Measurements from ENCODE around the gene REC114.
"Not testable (repeated sequence)": the region's sequence is repeated elsewhere in the genome, so short reads cannot be mapped to it uniquely, and the experiment has no call there.

The REC114 gene

DNA sequence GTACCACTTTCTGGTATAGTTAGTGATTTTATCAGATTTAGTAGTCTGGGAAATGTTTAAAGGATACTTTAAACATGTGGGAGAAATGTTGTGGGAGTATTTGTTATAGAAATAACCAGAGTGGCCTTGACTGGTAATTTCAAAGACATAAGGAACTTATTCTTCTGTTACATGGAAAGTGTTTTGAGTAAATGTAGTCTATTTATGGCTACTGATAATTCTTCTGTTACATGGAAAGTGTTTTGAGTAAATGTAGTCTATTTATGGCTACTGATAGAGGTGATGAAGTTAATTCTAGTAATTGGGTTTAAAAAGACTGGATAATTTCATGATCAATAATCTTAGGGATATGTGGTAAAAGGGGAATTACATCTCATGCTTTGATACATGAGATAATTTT is 17.7 kb downstream of the REC114 start:
- no peak for DNase-seq

DNA sequence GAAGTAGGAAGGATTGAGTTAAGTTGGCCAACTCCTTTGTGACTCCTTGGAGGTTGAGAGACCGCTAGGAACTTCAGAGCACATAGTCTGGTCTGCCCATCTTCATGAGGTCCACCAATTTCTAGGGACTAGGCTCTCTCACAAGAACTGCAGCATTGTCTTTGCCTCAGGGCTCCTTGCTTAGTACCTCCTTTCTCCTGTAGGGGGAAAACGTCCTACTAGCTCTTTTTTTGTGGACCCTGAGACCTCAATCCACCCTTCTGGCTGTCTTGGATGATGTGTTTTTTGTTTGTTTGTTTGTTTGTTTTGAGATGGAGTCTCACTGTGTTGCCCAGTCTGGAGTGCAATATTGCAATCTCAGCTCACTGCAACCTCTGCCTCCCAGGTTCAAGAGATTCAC is 21.6 kb downstream of the REC114 start:
- DNase-seq: no peak

DNA sequence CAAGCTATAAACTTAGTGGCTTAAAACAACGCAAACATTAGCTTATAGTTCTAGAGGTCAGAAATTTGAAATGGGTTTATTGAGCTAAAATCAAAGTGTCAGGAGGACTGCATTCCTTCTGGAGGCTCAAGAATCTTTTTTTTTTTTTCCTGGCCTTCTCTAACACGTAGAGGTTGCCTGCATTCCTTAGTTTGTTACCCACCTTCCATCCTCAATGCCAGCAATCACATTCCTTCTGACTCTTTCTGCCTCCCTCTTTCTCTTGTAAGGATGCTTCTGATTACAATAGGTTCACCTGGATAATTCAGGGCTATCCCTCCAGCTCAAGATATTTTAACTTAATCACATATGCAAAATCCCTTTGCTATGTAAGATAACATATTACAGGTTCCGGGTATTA is 24.8 kb downstream of the REC114 start:
- no peak for DNase-seq

GRCh38 chr15:73474785-73475184 is 31.8 kb downstream of the REC114 start:
- no peak for DNase-seq

GRCh38 chr15:73476704-73477216 is 33.8 kb downstream of the REC114 start:
- DNase-seq: no peak

GRCh38 chr15:73480050-73480449 is 37.1 kb downstream of the REC114 start:
- DNase-seq: no peak

GRCh38 chr15:73482166-73482565 is 39.2 kb downstream of the REC114 start:
- no peak for DNase-seq

GRCh38 chr15:73483053-73483452 is 40.1 kb downstream of the REC114 start:
- DNase-seq: no peak

GRCh38 chr15:73485372-73485771 is 42.4 kb downstream of the REC114 start:
- no peak for DNase-seq

- DNase-seq: not testable (repeated sequence)
Measured at GRCh38 chr15:73485885-73486284, 42.9 kb downstream of the REC114 start.

GRCh38 chr15:73488698-73489097 is 45.7 kb downstream of the REC114 start:
- DNase-seq: no peak

DNA sequence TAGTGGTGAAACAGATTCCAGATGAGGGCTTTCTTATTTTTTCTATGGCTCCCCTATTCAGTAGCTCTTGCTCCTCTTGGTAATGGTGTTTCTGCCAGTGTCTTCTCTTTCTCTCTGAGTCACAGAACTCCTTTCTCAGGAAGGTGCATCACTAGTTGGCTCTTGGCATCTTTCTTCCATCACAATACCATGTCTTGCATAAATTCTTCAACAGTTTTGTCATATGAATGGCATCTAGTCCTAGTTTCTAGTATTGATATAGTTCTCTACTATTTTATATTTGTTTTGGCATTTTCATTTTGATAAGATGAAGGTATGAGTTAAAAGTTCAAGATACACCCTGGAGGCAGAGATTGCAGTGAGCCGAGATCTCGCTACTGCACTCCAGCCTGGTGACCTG is 51.0 kb downstream of the REC114 start:
- DNase-seq: no peak

DNA sequence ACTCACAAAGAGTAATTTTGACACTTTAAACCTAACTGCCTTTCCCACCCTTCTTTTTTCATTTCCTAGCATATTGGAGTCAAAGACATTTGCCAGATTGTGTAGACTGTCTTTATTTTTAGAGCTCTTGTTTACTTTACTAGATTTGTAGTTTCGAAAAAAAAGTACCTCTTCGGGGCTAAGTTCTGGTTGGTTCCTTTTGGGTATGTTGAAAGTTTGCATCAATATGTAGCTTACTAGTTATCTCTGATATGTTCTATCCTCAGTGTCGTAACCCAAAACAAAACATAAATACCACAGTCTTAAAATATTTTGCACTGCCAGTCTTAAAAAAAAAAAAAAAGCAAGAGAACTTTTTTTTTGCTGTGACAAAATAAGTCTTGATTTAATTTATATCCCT is 52.2 kb downstream of the REC114 start:
- DNase-seq: no peak

- no peak for DNase-seq
Measured at GRCh38 chr15:73500696-73501095, 57.7 kb downstream of the REC114 start.

GRCh38 chr15:73504885-73505284 is 61.9 kb downstream of the REC114 start:
- DNase-seq: no peak

DNA sequence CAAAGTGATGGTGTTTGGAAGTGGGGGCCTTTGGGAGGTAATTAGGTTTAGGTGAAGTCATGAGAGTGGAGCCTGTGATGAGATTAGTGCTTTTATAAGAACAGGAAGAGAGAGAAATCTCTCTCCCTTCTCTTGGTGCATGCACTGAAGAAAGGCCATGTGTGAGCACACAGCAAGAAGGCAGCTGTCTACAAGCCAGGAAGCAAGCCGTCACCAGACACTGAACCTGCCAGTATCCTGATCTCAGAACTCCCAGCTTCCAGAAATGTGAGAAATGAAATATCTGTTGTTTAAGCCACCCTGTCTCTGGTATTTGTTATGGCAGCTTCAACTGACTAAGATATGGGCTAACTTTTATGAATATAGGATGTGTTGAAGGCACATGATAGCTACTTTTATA is 72.6 kb downstream of the REC114 start:
- no peak for DNase-seq

- no peak for DNase-seq
Measured at GRCh38 chr15:73517566-73517965, 74.6 kb downstream of the REC114 start.

DNA sequence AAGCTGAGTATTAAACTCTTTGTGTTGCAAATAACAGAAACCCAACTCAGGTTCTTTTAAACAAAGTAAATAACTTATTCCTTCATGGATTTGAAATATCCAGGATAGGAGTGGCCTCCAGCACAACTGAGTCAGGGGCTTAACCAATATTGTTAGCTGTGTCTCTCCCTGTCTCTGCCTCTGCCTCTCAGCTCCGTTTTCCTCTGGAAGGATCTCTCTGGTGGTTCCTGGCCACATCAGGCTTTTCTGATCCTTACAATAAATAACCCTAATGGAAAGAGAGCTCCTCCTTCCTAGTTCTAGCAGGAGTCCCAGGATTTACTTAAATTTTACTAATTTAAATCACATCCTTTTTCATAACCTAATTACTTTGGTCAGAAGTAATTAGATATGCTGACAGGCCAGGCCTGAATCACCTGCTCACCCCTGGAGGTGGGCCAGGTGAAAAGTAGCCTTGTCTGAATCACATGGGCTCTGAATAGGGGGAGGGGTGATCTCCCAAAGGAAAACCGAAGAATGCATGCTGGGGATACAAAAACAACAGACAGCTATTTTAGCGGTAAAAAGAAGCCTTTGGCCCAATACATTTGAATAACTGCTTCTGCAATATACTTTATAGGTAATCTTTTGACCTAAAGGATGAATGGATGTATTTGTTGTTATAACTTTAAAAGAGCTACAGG is 75.4 kb downstream of the REC114 start:
- no peak for DNase-seq

- DNase-seq: peak; percentile 20
Measured at GRCh38 chr15:73518876-73519733, 76.1 kb downstream of the REC114 start.

DNA sequence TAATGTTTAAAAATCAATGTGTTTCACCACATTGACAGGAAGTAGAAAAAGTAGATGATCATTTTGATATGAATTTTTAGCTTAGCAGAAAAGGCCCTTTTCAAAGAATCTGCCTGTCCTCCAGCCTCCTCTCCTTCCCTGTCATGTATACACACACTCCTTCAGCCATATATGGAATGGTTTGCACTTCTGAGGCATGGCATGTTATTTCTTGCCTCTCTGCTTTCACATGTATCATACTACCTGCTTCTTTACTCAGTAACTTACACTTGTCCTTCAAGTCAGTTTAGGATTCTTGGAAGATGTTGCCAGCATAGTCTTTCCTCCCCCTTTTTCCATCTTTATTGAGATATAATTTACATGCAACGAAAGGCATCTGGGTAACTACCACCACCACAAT is 79.0 kb downstream of the REC114 start:
- DNase-seq: no peak

GRCh38 chr15:73524919-73525318 is 82.0 kb downstream of the REC114 start:
- DNase-seq: no peak

DNA sequence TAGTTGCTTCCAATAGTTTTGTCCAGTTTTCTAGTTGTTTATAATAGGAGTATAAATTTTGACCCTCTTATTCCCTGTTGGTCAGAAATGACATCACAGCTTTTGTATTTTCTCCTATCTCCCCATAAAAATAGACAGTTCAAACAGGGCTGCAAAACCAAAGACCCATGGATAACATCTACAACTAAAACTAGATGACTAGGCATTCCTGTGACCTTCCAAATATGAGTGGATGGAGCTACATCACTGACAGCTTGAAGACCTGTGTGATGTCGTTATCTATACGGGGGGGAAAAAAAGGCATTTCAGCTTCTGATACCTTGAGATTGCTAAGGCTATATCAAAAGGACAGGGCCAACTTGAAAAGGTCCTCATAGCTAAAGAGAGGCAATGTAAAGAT is 84.6 kb downstream of the REC114 start:
- no peak for DNase-seq

GRCh38 chr15:73530649-73531048 is 87.7 kb downstream of the REC114 start:
- DNase-seq: no peak

GRCh38 chr15:73538123-73538522 is 95.2 kb downstream of the REC114 start:
- DNase-seq: no peak
